SK-N-SH treated with all-trans-retinoic acid at 6 μM for 48 hours (cell line): ENCODE data around the gene ARL13B.

ENCODE experiments used
- ARNTL ChIP-seq: fragments of 450-650 bp; formaldehyde crosslinking; IDR thresholded peaks from 2 replicates; pipeline ENCODE4 v1.5.0; 2020; ENCODE audit warnings: low read depth, mild to moderate bottlenecking, moderate library complexity, borderline replicate concordance
- CSDC2 ChIP-seq: fragments of 250-450 bp; sonication (Bioruptor Pico); IDR thresholded peaks from 2 replicates; pipeline ENCODE4 v1.5.0; 2020; ENCODE audit warnings: mild to moderate bottlenecking, moderate library complexity
- ESRRG ChIP-seq: fragments of 250-450 bp; sonication (Bioruptor Pico); IDR thresholded peaks from 2 replicates; pipeline ENCODE4 v1.6.1; 2021; ENCODE audit warnings: mild to moderate bottlenecking
- GLIS3 ChIP-seq: fragments of 250-450 bp; sonication (Bioruptor Pico); IDR thresholded peaks from 2 replicates; pipeline ENCODE4 v1.5.0; 2020; ENCODE audit warnings: mild to moderate bottlenecking, moderate library complexity
- OSR1 ChIP-seq: fragments of 250-450 bp; sonication (Bioruptor Pico); IDR thresholded peaks from 2 replicates; pipeline ENCODE4 v1.8.0; 2022; ENCODE audit warnings: moderate library complexity, mild to moderate bottlenecking, inconsistent platforms
- RARB ChIP-seq: fragments of 250-450 bp; sonication (Bioruptor Pico); IDR thresholded peaks from 2 replicates; pipeline ENCODE4 v1.8.0; 2021; ENCODE audit warnings: mild to moderate bottlenecking, moderate library complexity
- TOX ChIP-seq: fragments of 250-450 bp; sonication (Bioruptor Pico); IDR thresholded peaks from 2 replicates; pipeline ENCODE4 v1.8.0; 2021; ENCODE audit warnings: mild to moderate bottlenecking, moderate library complexity, borderline replicate concordance
- ZFP3 ChIP-seq: fragments of 250-450 bp; sonication (Bioruptor Pico); IDR thresholded peaks from 2 replicates; pipeline ENCODE4 v1.5.0; 2020; ENCODE audit warnings: mild to moderate bottlenecking, moderate library complexity
- ZFP30 ChIP-seq: fragments of 450-650 bp; formaldehyde crosslinking; IDR thresholded peaks from 2 replicates; pipeline ENCODE4 v1.5.0; 2022; ENCODE audit warnings: mild to moderate bottlenecking, moderate library complexity
- ZNF70 ChIP-seq: fragments of 450-650 bp; formaldehyde crosslinking; IDR thresholded peaks from 2 replicates; pipeline ENCODE4 v1.5.0; 2020; ENCODE audit warnings: mild to moderate bottlenecking, moderate library complexity
- ZNF8 ChIP-seq: fragments of 450-650 bp; formaldehyde crosslinking; IDR thresholded peaks from 2 replicates; pipeline ENCODE4 v1.5.0; 2020; ENCODE audit warnings: mild to moderate bottlenecking, moderate library complexity
- TF ChIP-seq, protein P1 (sequence below): fragments of 250-450 bp; sonication (Bioruptor Pico); IDR thresholded peaks from 2 replicates; pipeline ENCODE4 v1.8.0; 2020; ENCODE audit warnings: mild to moderate bottlenecking, moderate library complexity, borderline replicate concordance
- TF ChIP-seq, protein P2 (sequence below): fragments of 250-450 bp; sonication (Bioruptor Pico); IDR thresholded peaks from 2 replicates; pipeline ENCODE4 v1.5.1; 2020; ENCODE audit warnings: low read depth, mild to moderate bottlenecking, moderate library complexity
- TF ChIP-seq, protein P3 (sequence below): fragments of 250-450 bp; sonication (Bioruptor Pico); IDR thresholded peaks from 2 replicates; pipeline ENCODE4 v1.8.0; 2021; ENCODE audit warnings: low read depth, mild to moderate bottlenecking, moderate library complexity, borderline replicate concordance

DNA sequence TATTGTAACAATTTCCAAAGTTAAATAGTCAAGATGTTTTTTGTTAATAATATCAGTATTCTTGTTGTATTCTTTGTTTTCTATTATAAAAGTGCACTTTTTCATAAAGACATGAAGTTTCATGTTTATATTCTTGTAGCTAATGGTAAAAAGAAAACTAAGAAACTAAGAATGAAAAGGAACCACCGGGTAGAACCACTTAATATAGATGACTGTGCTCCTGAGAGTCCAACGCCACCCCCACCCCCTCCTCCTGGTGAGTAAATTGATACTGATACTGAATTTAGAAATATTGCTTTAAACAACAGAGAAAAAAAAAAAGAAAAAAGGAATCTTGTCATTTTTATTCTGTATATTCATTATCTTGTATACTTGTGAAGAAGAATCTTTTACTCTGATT, 69.3 kb downstream of the ARL13B start:
- TF ChIP-seq ZNF70 (CRISPR knock-in tag) (no peak), ARNTL (CRISPR knock-in tag) (no peak), ZNF8 (CRISPR knock-in tag) (no peak), OSR1 (CRISPR knock-in tag) (no peak), RARB (CRISPR knock-in tag) (no peak), ZFP30 (CRISPR knock-in tag) (no peak), ESRRG (CRISPR knock-in tag) (no peak), ZFP3 (no peak), CSDC2 (no peak), GLIS3 (no peak), TOX (CRISPR knock-in tag) (no peak)
- TF ChIP-seq, protein P1, sequence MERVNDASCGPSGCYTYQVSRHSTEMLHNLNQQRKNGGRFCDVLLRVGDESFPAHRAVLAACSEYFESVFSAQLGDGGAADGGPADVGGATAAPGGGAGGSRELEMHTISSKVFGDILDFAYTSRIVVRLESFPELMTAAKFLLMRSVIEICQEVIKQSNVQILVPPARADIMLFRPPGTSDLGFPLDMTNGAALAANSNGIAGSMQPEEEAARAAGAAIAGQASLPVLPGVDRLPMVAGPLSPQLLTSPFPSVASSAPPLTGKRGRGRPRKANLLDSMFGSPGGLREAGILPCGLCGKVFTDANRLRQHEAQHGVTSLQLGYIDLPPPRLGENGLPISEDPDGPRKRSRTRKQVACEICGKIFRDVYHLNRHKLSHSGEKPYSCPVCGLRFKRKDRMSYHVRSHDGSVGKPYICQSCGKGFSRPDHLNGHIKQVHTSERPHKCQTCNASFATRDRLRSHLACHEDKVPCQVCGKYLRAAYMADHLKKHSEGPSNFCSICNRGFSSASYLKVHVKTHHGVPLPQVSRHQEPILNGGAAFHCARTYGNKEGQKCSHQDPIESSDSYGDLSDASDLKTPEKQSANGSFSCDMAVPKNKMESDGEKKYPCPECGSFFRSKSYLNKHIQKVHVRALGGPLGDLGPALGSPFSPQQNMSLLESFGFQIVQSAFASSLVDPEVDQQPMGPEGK = no peak
- TF ChIP-seq, protein P2, sequence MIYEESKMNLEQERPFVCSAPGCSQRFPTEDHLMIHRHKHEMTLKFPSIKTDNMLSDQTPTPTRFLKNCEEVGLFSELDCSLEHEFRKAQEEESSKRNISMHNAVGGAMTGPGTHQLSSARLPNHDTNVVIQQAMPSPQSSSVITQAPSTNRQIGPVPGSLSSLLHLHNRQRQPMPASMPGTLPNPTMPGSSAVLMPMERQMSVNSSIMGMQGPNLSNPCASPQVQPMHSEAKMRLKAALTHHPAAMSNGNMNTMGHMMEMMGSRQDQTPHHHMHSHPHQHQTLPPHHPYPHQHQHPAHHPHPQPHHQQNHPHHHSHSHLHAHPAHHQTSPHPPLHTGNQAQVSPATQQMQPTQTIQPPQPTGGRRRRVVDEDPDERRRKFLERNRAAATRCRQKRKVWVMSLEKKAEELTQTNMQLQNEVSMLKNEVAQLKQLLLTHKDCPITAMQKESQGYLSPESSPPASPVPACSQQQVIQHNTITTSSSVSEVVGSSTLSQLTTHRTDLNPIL (CRISPR knock-in tag) = no peak
- TF ChIP-seq, protein P3, sequence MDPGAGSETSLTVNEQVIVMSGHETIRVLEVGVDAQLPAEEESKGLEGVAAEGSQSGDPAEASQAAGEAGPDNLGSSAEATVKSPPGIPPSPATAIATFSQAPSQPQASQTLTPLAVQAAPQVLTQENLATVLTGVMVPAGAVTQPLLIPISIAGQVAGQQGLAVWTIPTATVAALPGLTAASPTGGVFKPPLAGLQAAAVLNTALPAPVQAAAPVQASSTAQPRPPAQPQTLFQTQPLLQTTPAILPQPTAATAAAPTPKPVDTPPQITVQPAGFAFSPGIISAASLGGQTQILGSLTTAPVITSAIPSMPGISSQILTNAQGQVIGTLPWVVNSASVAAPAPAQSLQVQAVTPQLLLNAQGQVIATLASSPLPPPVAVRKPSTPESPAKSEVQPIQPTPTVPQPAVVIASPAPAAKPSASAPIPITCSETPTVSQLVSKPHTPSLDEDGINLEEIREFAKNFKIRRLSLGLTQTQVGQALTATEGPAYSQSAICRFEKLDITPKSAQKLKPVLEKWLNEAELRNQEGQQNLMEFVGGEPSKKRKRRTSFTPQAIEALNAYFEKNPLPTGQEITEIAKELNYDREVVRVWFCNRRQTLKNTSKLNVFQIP (CRISPR knock-in tag) = no peak
